ENCODE results near the gene KCNA5. TPM values are rescaled to one million over a fixed set of nuclear protein-coding genes. Genes with fewer than 3 reads are reported as not detected.

Gene KCNA5
- total and polyA plus RNA-seq, 7 experiments from 2014 or later, result not detected

DNA sequence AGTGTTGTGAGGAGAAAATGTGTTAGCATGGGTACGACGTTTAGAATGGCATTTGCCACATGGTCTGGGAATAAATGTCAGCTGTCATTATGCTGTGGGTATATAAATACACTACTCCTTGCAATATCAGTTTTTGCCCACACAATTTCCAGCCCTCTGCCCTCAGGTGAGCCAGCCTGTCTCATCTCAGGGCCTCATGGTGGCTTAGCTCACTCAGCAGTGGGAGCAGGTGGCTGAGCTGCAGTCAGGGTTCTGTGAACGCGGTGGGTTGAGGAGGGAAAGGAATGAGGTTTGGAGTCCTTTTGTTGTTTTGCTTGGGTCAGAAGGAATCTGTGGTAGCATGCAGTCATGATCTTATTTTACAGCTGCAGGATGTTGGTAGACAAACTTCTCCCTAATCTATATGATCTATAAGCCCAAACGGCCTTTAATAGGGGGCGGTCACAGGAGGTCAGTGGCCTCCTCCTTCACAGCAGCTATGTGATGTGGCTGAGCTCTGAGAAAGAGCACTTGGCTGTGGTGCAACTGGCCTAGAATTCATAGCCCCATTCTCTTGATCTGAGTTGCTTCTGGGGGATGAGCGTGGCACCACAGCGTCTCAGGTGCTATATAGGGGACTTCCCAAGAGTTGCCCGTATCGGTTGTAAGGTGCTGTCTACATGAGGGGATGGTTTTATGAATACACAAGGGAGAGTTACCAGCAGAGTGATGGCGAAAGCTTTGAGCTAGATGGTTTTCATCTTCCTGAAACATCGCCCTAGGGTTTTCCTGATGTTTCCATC is 27.8 kb upstream of the KCNA5 start:
- no peaks in the 10 kb centered on the region for H3K9me3 Mint-ChIP-seq
- intact Hi-C loops (cut with micrococcal nuclease), result no loop called here
- CTCF ChIA-PET, result no interaction called here
- DNase-seq (no peak), ATAC-seq (no peak)
- peaks cover 3 to 20% (median 4%) of the 10 kb centered on the region in 5 donors for H3K27me3 Mint-ChIP-seq
- no peak overlapping the region for H3K4me3 Mint-ChIP-seq
- H3K4me1 Mint-ChIP-seq, result peaks cover 0 to 3% (median 0%) of the 10 kb centered on the region in 7 donors
- H3K4me3 ChIP-seq (ENCODE audit: low read length), result no peak overlapping the region
- no peak overlapping the region for H3K27ac Mint-ChIP-seq
- no peak overlapping the region for H3K27ac ChIP-seq (ENCODE audit: low read depth, low read length)
- no peaks in the 10 kb centered on the region for H3K9me3 ChIP-seq (ENCODE audit: control insufficient read depth in 2 of 3, low read length in 3 of 3)
- H3K36me3 ChIP-seq (ENCODE audit: control insufficient read depth in 2 of 3, insufficient read depth in 3 of 3, low read length in 3 of 3), result no peaks in the 10 kb centered on the region
- H3K36me3 Mint-ChIP-seq, result no peaks in the 10 kb centered on the region
- H3K27me3 ChIP-seq (ENCODE audit: control insufficient read depth in 2 of 2, insufficient read depth in 2 of 2, low read length in 2 of 2), result no peaks in the 10 kb centered on the region
- POLR2A ChIA-PET, result no interaction called here
- H3K4me1 ChIP-seq (ENCODE audit: control insufficient read depth in 2 of 2, insufficient read depth in 2 of 2, low read length in 2 of 2), result no peaks in the 10 kb centered on the region

DNA sequence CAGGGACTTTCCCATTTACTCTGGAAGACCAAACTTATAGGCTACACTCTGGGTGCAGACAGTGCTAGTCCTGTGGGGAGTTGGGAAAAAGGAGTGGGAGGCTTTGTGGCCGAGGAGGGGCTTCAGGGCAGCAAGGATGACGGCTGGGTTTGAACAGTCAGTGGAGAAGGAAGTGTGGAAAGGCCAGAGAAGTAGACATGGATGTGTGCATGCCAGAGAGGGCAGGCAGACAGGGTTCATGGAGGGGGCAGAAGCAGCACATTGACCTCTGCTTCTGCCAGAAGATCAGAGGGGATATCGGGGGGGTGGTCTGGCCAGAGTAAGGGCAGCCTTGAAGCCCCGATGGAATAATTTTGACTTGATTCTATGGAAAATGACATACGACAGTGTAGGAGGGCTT is 27.2 kb upstream of the KCNA5 start:
- Mint-ChIP-seq H3K4me3 (no peak overlapping the region), H3K36me3 (no peaks in the 10 kb centered on the region)
- DNase-seq, result no peak

DNA sequence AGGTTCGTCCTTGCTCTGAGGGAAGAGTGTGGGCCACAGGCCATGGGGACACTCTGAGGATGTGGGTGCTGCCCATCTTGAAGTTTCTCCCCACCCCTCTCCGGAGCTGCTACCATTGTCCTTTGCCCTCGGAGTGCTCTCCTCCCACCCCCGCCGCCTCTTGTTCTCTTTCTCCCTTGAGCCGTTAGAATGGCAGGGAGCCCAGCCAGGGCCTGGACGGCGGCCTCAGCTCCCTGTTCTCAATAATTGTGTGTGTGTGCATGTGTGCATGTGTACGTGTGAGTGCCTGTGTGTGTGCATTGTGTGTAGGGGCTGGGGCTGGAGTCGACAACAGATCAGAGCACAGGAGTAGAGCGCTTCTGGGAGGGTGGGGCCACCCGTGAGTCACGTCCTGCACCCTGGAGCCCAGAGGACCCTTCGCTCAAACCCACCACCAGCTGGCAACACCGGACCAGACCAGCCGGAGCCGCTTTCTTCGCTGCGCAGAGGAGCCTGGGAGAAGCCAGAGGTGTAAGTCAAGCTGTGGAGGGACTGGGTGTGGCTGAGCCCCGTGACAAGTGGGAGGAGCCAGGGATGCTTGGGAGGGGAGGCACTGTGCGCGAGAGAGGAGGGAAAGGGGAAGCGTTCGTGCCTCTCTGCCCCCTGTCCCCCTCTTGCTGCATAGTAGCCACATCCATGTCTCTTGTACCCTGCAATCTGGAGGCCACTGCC is 25.9 kb upstream of the KCNA5 start:
- ChIA-PET POLR2A (no interaction called here), CTCF (no interaction called here)
- Histone ChIP-seq H3K36me3 (ENCODE audit: control insufficient read depth in 2 of 3, insufficient read depth in 3 of 3, low read length in 3 of 3) (no peaks in the 10 kb centered on the region), H3K27me3 (ENCODE audit: control insufficient read depth in 2 of 2, insufficient read depth in 2 of 2, low read length in 2 of 2) (no peaks in the 10 kb centered on the region), H3K9me3 (ENCODE audit: control insufficient read depth in 2 of 3, low read length in 3 of 3) (no peaks in the 10 kb centered on the region), H3K27ac (ENCODE audit: low read depth, low read length) (no peak overlapping the region), H3K4me3 (ENCODE audit: low read length) (no peak overlapping the region), H3K4me1 (ENCODE audit: control insufficient read depth in 2 of 2, insufficient read depth in 2 of 2, low read length in 2 of 2) (no peaks in the 10 kb centered on the region)
- peaks cover 4 to 27% (median 11%) of the 10 kb centered on the region in 5 donors for H3K27me3 Mint-ChIP-seq
- H3K27ac Mint-ChIP-seq, result no peak overlapping the region
- ATAC-seq (no peak), DNase-seq (no peak)
- peaks cover 0 to 4% (median 0%) of the 10 kb centered on the region in 7 donors for H3K4me1 Mint-ChIP-seq
- intact Hi-C loops (cut with micrococcal nuclease), result no loop called here
- no peak overlapping the region for H3K4me3 Mint-ChIP-seq
- no peaks in the 10 kb centered on the region for H3K9me3 Mint-ChIP-seq
- H3K36me3 Mint-ChIP-seq, result no peaks in the 10 kb centered on the region

More for the DNA sequence above, 27.2 kb upstream of the KCNA5 start:
- Mint-ChIP-seq H3K9me3 (no peaks in the 10 kb centered on the region), H3K27ac (no peak overlapping the region), H3K27me3 (peaks cover 4 to 19% (median 9%) of the 10 kb centered on the region in 5 donors), H3K4me1 (peaks cover 0 to 3% (median 0%) of the 10 kb centered on the region in 7 donors)
- CTCF ChIA-PET, result no interaction called here
- no peaks in the 10 kb centered on the region for H3K27me3 ChIP-seq (ENCODE audit: control insufficient read depth in 2 of 2, insufficient read depth in 2 of 2, low read length in 2 of 2)
- POLR2A ChIA-PET, result no interaction called here
- H3K9me3 ChIP-seq (ENCODE audit: control insufficient read depth in 2 of 3, low read length in 3 of 3), result no peaks in the 10 kb centered on the region
- ATAC-seq, result no peak
- intact Hi-C loops (cut with micrococcal nuclease), result no loop called here
- H3K4me3 ChIP-seq (ENCODE audit: low read length), result no peak overlapping the region
- no peak overlapping the region for H3K27ac ChIP-seq (ENCODE audit: low read depth, low read length)
- H3K36me3 ChIP-seq (ENCODE audit: control insufficient read depth in 2 of 3, insufficient read depth in 3 of 3, low read length in 3 of 3), result no peaks in the 10 kb centered on the region
- no peaks in the 10 kb centered on the region for H3K4me1 ChIP-seq (ENCODE audit: control insufficient read depth in 2 of 2, insufficient read depth in 2 of 2, low read length in 2 of 2)

DNA sequence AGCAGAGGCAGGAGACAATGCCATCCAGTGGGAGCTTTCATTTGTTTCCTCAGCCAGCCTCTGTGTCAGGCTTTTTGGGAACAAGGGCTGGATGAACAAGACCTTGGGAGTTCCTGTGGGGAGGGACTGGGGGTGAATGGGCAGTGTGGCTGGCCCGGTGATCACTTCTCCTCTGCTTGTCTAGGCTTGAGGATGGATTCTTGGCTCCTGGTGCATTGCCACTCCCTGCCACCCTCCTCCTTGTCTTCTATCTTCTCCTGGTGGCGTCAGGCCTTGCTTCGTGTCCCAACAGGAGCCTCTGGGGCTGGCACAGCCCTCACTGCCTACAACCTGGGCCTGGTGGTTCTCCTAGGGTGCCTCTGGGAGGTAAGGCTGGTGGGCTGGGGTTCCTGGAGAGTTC is 25.0 kb upstream of the KCNA5 start:
- intact Hi-C loops (cut with micrococcal nuclease), result no loop called here
- Mint-ChIP-seq H3K36me3 (no peaks in the 10 kb centered on the region), H3K4me3 (no peak overlapping the region), H3K4me1 (peaks cover 0 to 4% (median 0%) of the 10 kb centered on the region in 7 donors), H3K27ac (no peak overlapping the region), H3K9me3 (no peaks in the 10 kb centered on the region), H3K27me3 (peaks cover 4 to 23% (median 11%) of the 10 kb centered on the region in 5 donors)
- DNase-seq (no peak), ATAC-seq (no peak)
- Histone ChIP-seq H3K9me3 (ENCODE audit: control insufficient read depth in 2 of 3, low read length in 3 of 3) (no peaks in the 10 kb centered on the region), H3K27ac (ENCODE audit: low read depth, low read length) (no peak overlapping the region), H3K27me3 (ENCODE audit: control insufficient read depth in 2 of 2, insufficient read depth in 2 of 2, low read length in 2 of 2) (no peaks in the 10 kb centered on the region), H3K36me3 (ENCODE audit: control insufficient read depth in 2 of 3, insufficient read depth in 3 of 3, low read length in 3 of 3) (no peaks in the 10 kb centered on the region), H3K4me3 (ENCODE audit: low read length) (no peak overlapping the region), H3K4me1 (ENCODE audit: control insufficient read depth in 2 of 2, insufficient read depth in 2 of 2, low read length in 2 of 2) (no peaks in the 10 kb centered on the region)
- CTCF ChIA-PET, result no interaction called here
- POLR2A ChIA-PET, result no interaction called here

DNA sequence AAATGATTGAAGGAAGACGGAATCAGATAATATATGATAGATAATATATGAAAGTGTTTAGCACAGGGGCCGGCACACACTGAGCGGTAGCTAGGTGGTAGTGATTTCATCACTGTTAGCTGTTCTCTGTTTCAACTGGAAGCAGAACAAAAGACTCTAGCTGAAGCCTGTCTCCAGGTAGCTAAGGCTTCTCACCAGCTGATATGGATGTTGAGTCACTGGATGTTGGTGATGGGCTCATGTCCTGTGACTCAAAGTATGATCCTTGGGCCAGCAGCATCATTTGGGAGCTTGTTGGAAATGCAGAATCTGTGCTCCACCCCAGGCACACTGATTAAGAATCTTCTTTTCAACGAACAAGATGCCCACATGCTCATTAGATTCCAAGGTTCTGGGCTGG is 21.7 kb upstream of the KCNA5 start:
- Histone ChIP-seq H3K27me3 (ENCODE audit: control insufficient read depth in 2 of 2, insufficient read depth in 2 of 2, low read length in 2 of 2) (no peaks in the 10 kb centered on the region), H3K4me3 (ENCODE audit: low read length) (no peak overlapping the region), H3K27ac (ENCODE audit: low read depth, low read length) (no peak overlapping the region), H3K36me3 (ENCODE audit: control insufficient read depth in 2 of 3, insufficient read depth in 3 of 3, low read length in 3 of 3) (no peaks in the 10 kb centered on the region), H3K9me3 (ENCODE audit: control insufficient read depth in 2 of 3, low read length in 3 of 3) (no peaks in the 10 kb centered on the region), H3K4me1 (ENCODE audit: control insufficient read depth in 2 of 2, insufficient read depth in 2 of 2, low read length in 2 of 2) (no peaks in the 10 kb centered on the region)
- ChIA-PET POLR2A (no interaction called here), CTCF (interaction anchor here (0.8 to 1.2 kb wide), 3 partner anchors 8 to 35 kb away, joined by 3 to 4 read pairs (median 3); no protein-coding TSS in a partner anchor)
- no peak overlapping the region for H3K27ac Mint-ChIP-seq
- ATAC-seq (no peak), DNase-seq (no peak)
- intact Hi-C loops (cut with micrococcal nuclease), result loop anchor here (1.0 to 2.0 kb wide), 2 partner anchors 62 to 421 kb away; no protein-coding TSS in a partner anchor
- H3K4me3 Mint-ChIP-seq, result no peak overlapping the region
- no peaks in the 10 kb centered on the region for H3K9me3 Mint-ChIP-seq
- H3K4me1 Mint-ChIP-seq, result peaks cover 0 to 1% (median 0%) of the 10 kb centered on the region in 7 donors
- H3K27me3 Mint-ChIP-seq, result peaks cover 18 to 39% (median 33%) of the 10 kb centered on the region in 5 donors
- H3K36me3 Mint-ChIP-seq, result no peaks in the 10 kb centered on the region

DNA sequence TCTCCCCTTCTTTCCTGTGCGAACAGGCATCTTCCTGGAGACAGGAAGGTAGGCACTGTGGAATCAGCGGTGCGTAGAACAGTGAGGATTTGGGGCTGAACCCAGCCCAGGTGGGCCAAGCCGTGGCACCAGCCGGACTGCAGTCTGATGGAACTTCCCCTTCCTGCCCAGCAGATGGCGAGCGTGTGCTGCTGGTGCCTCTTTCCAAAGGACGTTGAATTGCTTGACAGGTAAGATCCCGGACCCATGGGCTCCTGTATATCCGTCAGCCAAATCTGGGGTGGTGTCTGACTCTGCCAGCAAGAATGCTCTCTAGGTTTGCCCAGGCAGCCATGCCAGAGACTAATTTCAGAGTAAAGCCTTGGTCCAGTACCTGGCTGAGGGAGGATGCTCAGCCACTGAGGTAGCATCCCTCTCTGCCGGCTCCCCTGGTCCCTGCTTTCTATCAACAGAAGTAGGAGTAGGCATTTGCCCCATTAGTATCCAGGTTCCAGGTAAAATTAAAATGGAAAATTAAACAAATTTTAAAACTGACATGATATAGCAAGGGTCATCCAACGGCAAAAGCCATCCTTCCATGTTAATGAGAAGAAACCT is 21.1 kb upstream of the KCNA5 start:
- intact Hi-C loops (cut with micrococcal nuclease), result loop anchor here (1.0 to 2.0 kb wide), 2 partner anchors 62 to 420 kb away; no protein-coding TSS in a partner anchor
- DNase-seq (peak in 6 of 9 donors; percentile 10 to 38 (median 18)), ATAC-seq (peak; percentile 50)
- no peaks in the 10 kb centered on the region for H3K36me3 Mint-ChIP-seq
- ChIA-PET POLR2A (no interaction called here), CTCF (interaction anchor here (0.8 to 1.2 kb wide), 3 partner anchors 9 to 34 kb away, joined by 3 to 4 read pairs (median 3); no protein-coding TSS in a partner anchor)
- Histone ChIP-seq H3K9me3 (ENCODE audit: control insufficient read depth in 2 of 3, low read length in 3 of 3) (no peaks in the 10 kb centered on the region), H3K27me3 (ENCODE audit: control insufficient read depth in 2 of 2, insufficient read depth in 2 of 2, low read length in 2 of 2) (no peaks in the 10 kb centered on the region), H3K27ac (ENCODE audit: low read depth, low read length) (no peak overlapping the region), H3K4me3 (ENCODE audit: low read length) (no peak overlapping the region), H3K4me1 (ENCODE audit: control insufficient read depth in 2 of 2, insufficient read depth in 2 of 2, low read length in 2 of 2) (no peaks in the 10 kb centered on the region), H3K36me3 (ENCODE audit: control insufficient read depth in 2 of 3, insufficient read depth in 3 of 3, low read length in 3 of 3) (no peaks in the 10 kb centered on the region)
- H3K27ac Mint-ChIP-seq, result no peak overlapping the region
- H3K27me3 Mint-ChIP-seq, result peaks cover 23 to 44% (median 38%) of the 10 kb centered on the region in 5 donors
- H3K4me1 Mint-ChIP-seq, result peaks cover 0 to 1% (median 0%) of the 10 kb centered on the region in 7 donors
- H3K9me3 Mint-ChIP-seq, result peaks cover 0 to 2% (median 0%) of the 10 kb centered on the region in 11 donors
- no peak overlapping the region for H3K4me3 Mint-ChIP-seq
